HG03175 (cell line): ENCODE results near the gene TTC8.
"Not testable (repeated sequence)": the region's sequence is repeated elsewhere in the genome, so short reads cannot be mapped to it uniquely, and the experiment has no call there.

ENCODE experiments used
- ATAC-seq: cut with Tn5 transposase; IDR thresholded peaks from one replicate; pipeline ENCODE4 v1.9.1; 2021; ENCODE audit warnings: mild to moderate bottlenecking, moderate library complexity; ENCODE audit not compliant: unreplicated experiment

TTC8 gene

GRCh38 chr14:88824314-88825077, at the start of gene TTC8:
Gene TTC8, plus strand, starts transcription at chr14:88824651. Its CDS starts 57 bp downstream, at chr14:88824708.
- ATAC-seq: peak; percentile 98

GRCh38 chr14:88775532-88775931, 48.9 kb upstream of the TTC8 start:
- ATAC-seq: no peak

GRCh38 chr14:88785911-88786310, 38.5 kb upstream of the TTC8 start:
- ATAC-seq: no peak

- ATAC-seq: no peak
Observed at GRCh38 chr14:88786715-88787114, 37.7 kb upstream of the TTC8 start.

- not testable (repeated sequence) for ATAC-seq
Observed at GRCh38 chr14:88789573-88789972, 34.9 kb upstream of the TTC8 start.

- ATAC-seq: no peak
Observed at GRCh38 chr14:88790501-88791251, 33.8 kb upstream of the TTC8 start.

GRCh38 chr14:88791252-88791621, 33.2 kb upstream of the TTC8 start:
- no peak for ATAC-seq

- ATAC-seq: no peak
Observed at GRCh38 chr14:88791629-88792472, 32.6 kb upstream of the TTC8 start.

- ATAC-seq: peak; percentile 92
Observed at GRCh38 chr14:88792473-88793258, 31.8 kb upstream of the TTC8 start, which contains the start of gene EML5. Gene EML5, minus strand, starts transcription at chr14:88792953. Its CDS starts 450 bp downstream, at chr14:88792503.

- no peak for ATAC-seq
Observed at GRCh38 chr14:88793259-88793625, 31.2 kb upstream of the TTC8 start.

- ATAC-seq: no peak
Observed at GRCh38 chr14:88798156-88798555, 26.3 kb upstream of the TTC8 start.

GRCh38 chr14:88799522-88799921, 24.9 kb upstream of the TTC8 start:
- ATAC-seq: no peak

- no peak for ATAC-seq
Observed at GRCh38 chr14:88802596-88802995, 21.9 kb upstream of the TTC8 start.

- no peak for ATAC-seq
Observed at GRCh38 chr14:88804035-88804434, 20.4 kb upstream of the TTC8 start.

GRCh38 chr14:88804477-88804876, 20.0 kb upstream of the TTC8 start:
- no peak for ATAC-seq

GRCh38 chr14:88808359-88808758, 16.1 kb upstream of the TTC8 start:
- no peak for ATAC-seq

GRCh38 chr14:88815980-88816379, 8.5 kb upstream of the TTC8 start:
- ATAC-seq: no peak

GRCh38 chr14:88818018-88818417, 6.4 kb upstream of the TTC8 start:
- ATAC-seq: no peak

GRCh38 chr14:88819674-88820073, 4.8 kb upstream of the TTC8 start:
- ATAC-seq: not testable (repeated sequence)

- ATAC-seq: no peak
Observed at GRCh38 chr14:88821378-88821777, 3.1 kb upstream of the TTC8 start.

GRCh38 chr14:88821888-88822287, 2.6 kb upstream of the TTC8 start:
- no peak for ATAC-seq
